PFSK-1 (cell line): ENCODE results near the gene TGFB1I1.

Experiments
- POLR2AphosphoS5 ChIP-seq: IDR thresholded peaks from 2 replicates; pipeline ENCODE4 v1.6.1; 2012; ENCODE audit warnings: low read depth, mild to moderate bottlenecking, control low read depth, low read length, moderate library complexity
- SIN3A ChIP-seq: IDR thresholded peaks from 2 replicates; pipeline ENCODE4 v1.6.1; 2012; ENCODE audit warnings: mild to moderate bottlenecking, low read length, moderate library complexity, borderline replicate concordance; ENCODE audit not compliant: insufficient read depth
- TF ChIP-seq, protein P1 (sequence below), 2 experiments: IDR thresholded peaks; 2 replicates each; pipeline versions ENCODE4 v1.6.1 to v1.8.0; 2011 to 2012; ENCODE audit warnings: low read depth in 2 of 2, low read length in 2 of 2, control low read depth in 1 of 2, inconsistent platforms in 1 of 2, mild to moderate bottlenecking in 1 of 2, moderate library complexity in 1 of 2; ENCODE audit not compliant: insufficient read depth in 1 of 2

DNA sequence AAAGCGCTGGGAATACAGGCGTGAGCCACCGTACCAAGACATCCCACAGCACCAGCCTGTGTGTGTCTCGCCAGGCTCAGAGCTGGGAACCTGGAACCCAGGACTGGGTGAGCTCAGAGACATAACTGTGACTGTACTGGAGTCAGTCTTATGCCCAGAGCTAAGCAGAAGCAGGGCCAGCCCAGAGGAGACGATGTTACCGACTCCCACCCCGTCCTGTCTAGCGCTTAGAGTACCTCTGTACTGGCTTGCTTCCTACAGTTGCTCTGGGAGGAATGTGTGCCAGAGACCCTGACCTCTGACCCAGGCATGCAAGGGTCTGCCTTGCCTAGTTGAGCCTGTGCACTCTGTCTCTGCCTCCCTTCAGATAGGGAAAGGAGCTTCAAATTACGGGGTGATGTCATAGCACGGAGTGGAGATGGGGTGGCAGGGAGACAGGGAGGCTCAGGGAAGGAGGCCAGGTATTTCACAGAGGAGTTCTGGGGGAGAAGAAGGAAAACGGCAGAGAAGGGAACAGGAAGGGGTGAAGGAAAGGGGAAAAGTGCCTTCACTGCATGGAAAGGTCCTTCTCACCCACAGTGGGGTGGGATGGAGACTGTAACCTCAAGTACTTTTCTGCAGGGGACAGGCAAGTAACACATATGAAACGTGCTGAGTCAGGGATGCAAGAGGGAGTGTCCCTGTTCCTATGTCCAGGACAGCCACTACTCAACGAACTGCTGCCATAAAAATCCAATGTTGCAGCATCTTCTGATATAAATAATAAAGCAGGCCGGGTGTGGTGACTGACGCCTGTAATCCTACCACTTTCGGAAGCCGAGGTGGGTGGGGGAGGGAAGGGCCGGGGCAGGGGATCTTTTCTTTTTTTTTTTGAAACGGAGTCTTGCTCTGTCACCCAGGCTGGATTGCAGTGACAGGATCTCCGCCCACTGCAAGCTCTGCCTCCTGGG is 18.4 kb upstream of the TGFB1I1 start:
- TF ChIP-seq POLR2AphosphoS5 (no peak), SIN3A (no peak)
- TF ChIP-seq, protein P1, sequence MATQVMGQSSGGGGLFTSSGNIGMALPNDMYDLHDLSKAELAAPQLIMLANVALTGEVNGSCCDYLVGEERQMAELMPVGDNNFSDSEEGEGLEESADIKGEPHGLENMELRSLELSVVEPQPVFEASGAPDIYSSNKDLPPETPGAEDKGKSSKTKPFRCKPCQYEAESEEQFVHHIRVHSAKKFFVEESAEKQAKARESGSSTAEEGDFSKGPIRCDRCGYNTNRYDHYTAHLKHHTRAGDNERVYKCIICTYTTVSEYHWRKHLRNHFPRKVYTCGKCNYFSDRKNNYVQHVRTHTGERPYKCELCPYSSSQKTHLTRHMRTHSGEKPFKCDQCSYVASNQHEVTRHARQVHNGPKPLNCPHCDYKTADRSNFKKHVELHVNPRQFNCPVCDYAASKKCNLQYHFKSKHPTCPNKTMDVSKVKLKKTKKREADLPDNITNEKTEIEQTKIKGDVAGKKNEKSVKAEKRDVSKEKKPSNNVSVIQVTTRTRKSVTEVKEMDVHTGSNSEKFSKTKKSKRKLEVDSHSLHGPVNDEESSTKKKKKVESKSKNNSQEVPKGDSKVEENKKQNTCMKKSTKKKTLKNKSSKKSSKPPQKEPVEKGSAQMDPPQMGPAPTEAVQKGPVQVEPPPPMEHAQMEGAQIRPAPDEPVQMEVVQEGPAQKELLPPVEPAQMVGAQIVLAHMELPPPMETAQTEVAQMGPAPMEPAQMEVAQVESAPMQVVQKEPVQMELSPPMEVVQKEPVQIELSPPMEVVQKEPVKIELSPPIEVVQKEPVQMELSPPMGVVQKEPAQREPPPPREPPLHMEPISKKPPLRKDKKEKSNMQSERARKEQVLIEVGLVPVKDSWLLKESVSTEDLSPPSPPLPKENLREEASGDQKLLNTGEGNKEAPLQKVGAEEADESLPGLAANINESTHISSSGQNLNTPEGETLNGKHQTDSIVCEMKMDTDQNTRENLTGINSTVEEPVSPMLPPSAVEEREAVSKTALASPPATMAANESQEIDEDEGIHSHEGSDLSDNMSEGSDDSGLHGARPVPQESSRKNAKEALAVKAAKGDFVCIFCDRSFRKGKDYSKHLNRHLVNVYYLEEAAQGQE (IDR thresholded peaks at IDR 0.05; ENCODE audit: insufficient read depth in 1 of 2, low read depth in 2 of 2, low read length in 2 of 2): no peak
